B cell (primary cell): Measurements from ENCODE around the gene NPAS3. TPM values are rescaled to one million over a fixed set of nuclear protein-coding genes. Genes with fewer than 3 reads are reported as not detected.

Experiments used
- ATAC-seq: fragments of 200-7000 bp; cut with Tn5 transposase; one replicate; pipeline ENCODE4 v1.10.0; 2021; ENCODE audit warnings: low read depth, mild to moderate bottlenecking, moderate number of reproducible peaks, moderate library complexity
- CTCF ChIA-PET: fragments of 350-600 bp; sonication (Branson Sonifier 250); formaldehyde crosslinking; loops from one replicate; lab custom pipeline; 2021; ENCODE audit warnings: antibody characterized with exemption, inconsistent platforms; lab: Charles Lee
- POLR2A ChIA-PET: fragments of 350-600 bp; sonication (Branson Sonifier 250); formaldehyde crosslinking; loops from one replicate; lab custom pipeline; 2021; ENCODE audit warnings: antibody characterized with exemption; lab: Charles Lee
- DNase-seq: peaks from one replicate; pipeline ENCODE4 v3.0.0; 2013
- H2AFZ ChIP-seq: 2 replicates; pipeline ENCODE4 v1.6.1; 2012; ENCODE audit warnings: mild to moderate bottlenecking, low read depth, low read length; ENCODE audit not compliant: insufficient read depth, poor library complexity, severe bottlenecking
- H3K27ac ChIP-seq, 2 donors: 1 replicate in 1 of 2; 2 replicates in 1 of 2; pipeline ENCODE4 v1.5.1; 2012 to 2013; ENCODE audit warnings: low read length in 2 of 2, mild to moderate bottlenecking in 2 of 2, moderate library complexity in 1 of 2
- H3K27me3 ChIP-seq, 4 experiments: fragments of 200-600 bp in 1 of 4; sonication (generic) in 1 of 4; replicated peaks in 1 of 4; 1 replicate in 2 of 4; 2 replicates in 2 of 4; pipeline versions ENCODE4 v1.6.1 to v1.7.0; 2013 to 2016; ENCODE audit warnings: low read length in 3 of 4, mild to moderate bottlenecking in 2 of 4, mixed read lengths in 1 of 4, moderate library complexity in 1 of 4; ENCODE audit not compliant: insufficient read depth in 4 of 4, control insufficient read depth in 3 of 4; ENCODE audit errors: control extremely low read depth in 1 of 4
- H3K36me3 ChIP-seq, 2 experiments: replicated peaks in 1 of 2; 1 replicate in 1 of 2; 2 replicates in 1 of 2; pipeline versions ENCODE4 v1.6.1 to v1.7.1; 2013; ENCODE audit warnings: low read length in 1 of 2; ENCODE audit not compliant: insufficient read depth in 2 of 2, control insufficient read depth in 1 of 2; ENCODE audit errors: control extremely low read depth in 1 of 2, extremely low read depth in 1 of 2
- H3K4me1 ChIP-seq, 2 donors: fragments of 200-600 bp in 1 of 2; sonication (generic) in 1 of 2; 1 replicate in 1 of 2; 2 replicates in 1 of 2; pipeline versions ENCODE4 v1.5.1 to v1.6.1; 2013 to 2017; ENCODE audit warnings: low read length in 2 of 2; ENCODE audit not compliant: control insufficient read depth in 2 of 2, insufficient read depth in 2 of 2
- H3K4me2 ChIP-seq: replicated peaks from 2 replicates; pipeline ENCODE3; 2012; ENCODE audit warnings: mild to moderate bottlenecking, low read depth, low read length; ENCODE audit not compliant: poor library complexity, severe bottlenecking
- H3K4me3 ChIP-seq, 5 experiments: fragments of 200-600 bp in 1 of 5; sonication (generic) in 1 of 5; 1 replicate in 3 of 5; 2 replicates in 2 of 5; pipeline versions ENCODE4 v1.5.1 to v1.7.0; 2011 to 2016; ENCODE audit warnings: low read length in 4 of 5, mild to moderate bottlenecking in 4 of 5, low read depth in 2 of 5, control low read depth in 1 of 5, moderate library complexity in 1 of 5; ENCODE audit not compliant: insufficient read depth in 1 of 5; ENCODE audit errors: control extremely low read depth in 1 of 5, extremely low read depth in 1 of 5
- H3K79me2 ChIP-seq: fragments of 200-600 bp; sonication (generic); one replicate; pipeline ENCODE4 v1.6.0; 2016; ENCODE audit warnings: low read length; ENCODE audit not compliant: control insufficient read depth, insufficient read depth
- H3K9ac ChIP-seq: fragments of 200-600 bp; sonication (generic); 2 replicates; pipeline ENCODE4 v1.6.1; 2017; ENCODE audit warnings: mild to moderate bottlenecking, low read length, moderate library complexity
- H3K9me3 ChIP-seq, 3 donors: one replicate each; pipeline versions ENCODE4 v1.6.1 to v1.7.1; 2013; ENCODE audit warnings: low read length in 2 of 3; ENCODE audit not compliant: control insufficient read depth in 2 of 3, insufficient read depth in 1 of 3; ENCODE audit errors: control extremely low read depth in 1 of 3
- H4K20me1 ChIP-seq: 2 replicates; pipeline ENCODE4 v1.6.0; 2012; ENCODE audit warnings: mild to moderate bottlenecking, low read length; ENCODE audit not compliant: insufficient read depth, control insufficient read depth, poor library complexity, severe bottlenecking
- H3K27ac Mint-ChIP-seq: one replicate; pipeline ENCODE4 v1.8.0; 2021; ENCODE audit warnings: mixed read lengths
- H3K27me3 Mint-ChIP-seq: one replicate; pipeline ENCODE4 v1.8.0; 2021; ENCODE audit warnings: mixed read lengths
- H3K4me1 Mint-ChIP-seq: one replicate; pipeline ENCODE4 v1.8.0; 2021; ENCODE audit warnings: mixed read lengths
- H3K4me3 Mint-ChIP-seq: one replicate; pipeline ENCODE4 v1.8.0; 2021; ENCODE audit warnings: mixed read lengths
- H3K9me3 Mint-ChIP-seq: one replicate; pipeline ENCODE4 v1.8.0; 2022; ENCODE audit warnings: mixed read lengths; ENCODE audit not compliant: insufficient read depth
- CTCF ChIP-seq: fragments of 200-600 bp; IDR thresholded peaks from one replicate; pipeline ENCODE4 v1.8.0; 2022; ENCODE audit warnings: antibody characterized with exemption, mild to moderate bottlenecking
- EZH2 ChIP-seq: IDR thresholded peaks from 2 replicates; pipeline ENCODE4 v1.6.1; 2012; ENCODE audit warnings: borderline replicate concordance, low read depth, mild to moderate bottlenecking, moderate library complexity, low read length; ENCODE audit not compliant: insufficient read depth, poor library complexity, severe bottlenecking
- WGBS: methylation state at CpG from one replicate; pipeline ENCODE4 v1.1.5; 2013; ENCODE audit warnings: missing lambda C conversion rate; ENCODE audit not compliant: insufficient coverage; 5-methylcytosine and 5-hydroxymethylcytosine counted together
- intact Hi-C: fragments of 100-400 bp; cut with micrococcal nuclease; formaldehyde crosslinking; loops from one replicate; pipeline ENCODE4 v1.10.0; 2022
- polyA plus RNA-seq: library from polyadenylated mRNA; depleted of rRNA; stranded (reverse); fragments of >200 nt; gene quantifications from 2 replicates; pipeline ENCODE4 v1.2.3, GENCODE V29; 2012
- total RNA-seq, 2 donors: library from RNA; stranded (reverse); fragments of 120-200 nt in 1 of 2; gene quantifications; 1 replicate in 1 of 2; 2 replicates in 1 of 2; pipeline versions ENCODE4 v1.2.3 to v1.2.4, GENCODE V29; 2013 to 2022

Gene NPAS3
- total and polyA plus RNA-seq, 2 donors (not counting 1 experiment from before 2014, with no cell fraction given): not detected

GRCh38 chr14:33356181-33356580 lies 417.5 kb downstream of the NPAS3 start:
- Histone ChIP-seq H3K36me3 (no peaks in the 10 kb centered on the region), H3K9me3 (peaks cover 0 to 8% (median 0%) of the 10 kb centered on the region in 3 donors), H3K9ac (no peak overlapping the region), H3K27me3 (no peaks in the 10 kb centered on the region), H3K79me2 (no peaks in the 10 kb centered on the region), H4K20me1 (no peaks in the 10 kb centered on the region), H3K4me2 (no peak overlapping the region), H3K27ac (no peak overlapping the region), H2AFZ (no peak overlapping the region), H3K4me1 (no peaks in the 10 kb centered on the region), H3K4me3 (no peak overlapping the region)
- H3K4me3 Mint-ChIP-seq: no peak overlapping the region
- H3K27me3 Mint-ChIP-seq: no peaks in the 10 kb centered on the region
- TF ChIP-seq EZH2 (no peak), CTCF (no peak)
- no peak overlapping the region for H3K27ac Mint-ChIP-seq
- WGBS: 100% methylated on average over 2 of the region's 2 CpGs
- no peak for DNase-seq
- intact Hi-C loops: no loop called here
- ChIA-PET POLR2A (no interaction called here), CTCF (no interaction called here)
- no peak for ATAC-seq
- no peaks in the 10 kb centered on the region for H3K4me1 Mint-ChIP-seq
- H3K9me3 Mint-ChIP-seq: peaks cover 2% of the 10 kb centered on the region

DNA sequence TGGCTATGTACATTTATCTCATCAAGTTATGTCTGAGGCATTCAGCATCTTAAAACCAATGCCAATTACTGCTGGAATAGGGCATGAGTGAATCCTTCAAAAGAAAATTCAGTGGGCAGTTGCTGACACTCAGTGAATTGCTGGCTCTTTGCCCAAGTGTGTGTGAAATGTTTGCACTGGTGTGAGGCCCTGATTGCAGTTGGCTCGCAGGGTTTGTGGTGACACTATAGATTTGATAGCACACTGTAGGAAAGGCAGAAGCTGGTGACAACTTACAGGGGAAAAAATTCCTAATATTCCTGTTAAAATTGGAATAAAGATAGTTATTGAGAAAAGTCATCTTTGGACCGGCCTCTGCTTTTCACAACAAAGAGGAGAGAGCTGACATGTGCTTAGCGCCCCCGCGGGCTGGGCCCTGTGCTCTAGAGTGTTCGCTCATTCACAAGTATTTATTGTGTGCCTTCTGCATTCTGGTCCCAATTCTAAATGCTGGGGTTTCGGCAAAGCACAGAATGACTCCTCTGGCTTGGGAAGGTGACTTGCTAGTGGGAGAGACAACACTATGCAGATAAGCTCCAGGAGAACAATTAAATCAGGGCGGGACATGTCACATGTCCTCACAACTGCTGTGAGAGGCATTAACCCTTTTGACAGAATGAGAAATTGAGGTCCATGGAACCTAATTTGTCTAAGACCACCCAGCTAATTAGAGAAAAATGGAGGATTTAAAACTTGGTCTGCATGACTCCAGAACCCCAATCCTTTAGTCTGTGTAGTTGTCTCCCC lies 418.7 kb downstream of the NPAS3 start:
- peaks cover 2% of the 10 kb centered on the region for H3K9me3 Mint-ChIP-seq
- POLR2A ChIA-PET: interaction anchor here (0.6 kb wide), 1 partner anchor 447 kb away, joined by 3 read pairs; no protein-coding TSS in a partner anchor
- H3K9me3 ChIP-seq: peaks cover 0 to 8% (median 0%) of the 10 kb centered on the region in 3 donors
- H4K20me1 ChIP-seq: no peaks in the 10 kb centered on the region
- H3K79me2 ChIP-seq: no peaks in the 10 kb centered on the region
- 88% methylated on average over 7 of the region's 8 CpGs for WGBS
- H3K4me3 ChIP-seq: no peak overlapping the region
- ATAC-seq (no peak), DNase-seq (no peak)
- H3K27me3 Mint-ChIP-seq: no peaks in the 10 kb centered on the region
- no peaks in the 10 kb centered on the region for H3K4me1 Mint-ChIP-seq
- no peaks in the 10 kb centered on the region for H3K36me3 ChIP-seq
- intact Hi-C loops: no loop called here
- H3K4me3 Mint-ChIP-seq: no peak overlapping the region
- TF ChIP-seq EZH2 (no peak), CTCF (no peak)
- no peak overlapping the region for H3K27ac Mint-ChIP-seq
- H3K27me3 ChIP-seq: no peaks in the 10 kb centered on the region
- H3K4me2 ChIP-seq: no peak overlapping the region
- no peak overlapping the region for H2AFZ ChIP-seq
- CTCF ChIA-PET: no interaction called here
- no peaks in the 10 kb centered on the region for H3K4me1 ChIP-seq
- no peak overlapping the region for H3K27ac ChIP-seq
- no peak overlapping the region for H3K9ac ChIP-seq
